HepG2 (cell line): ENCODE results near the gene ABAT. TPM values are rescaled to one million over a fixed set of nuclear protein-coding genes. Genes with fewer than 3 reads are reported as not detected.
A peak's percentile ranks its signal among the peaks of the same experiment; 100 is the strongest.

Experiments used
- ATF7 ChIP-seq, 2 experiments: fragments of 450-650 bp in 1 of 2; sonication (generic) in 1 of 2; formaldehyde crosslinking in 1 of 2; IDR thresholded peaks; 2 replicates each; pipeline versions ENCODE4 v1.4.0 to v1.6.1; 2016 to 2020; ENCODE audit warnings: antibody characterized with exemption in 1 of 2, mild to moderate bottlenecking in 1 of 2, missing genetic modification reagents in 1 of 2
- ATF7-NPFF ChIP-seq: sonication (generic); formaldehyde crosslinking; IDR thresholded peaks from 2 replicates; pipeline ENCODE4 v1.8.1; 2023; ENCODE audit warnings: mild to moderate bottlenecking, low read depth, missing genetic modification reagents, moderate library complexity
- FOXA1 ChIP-seq, 2 experiments: fragments of 450-650 bp in 1 of 2; sonication (generic) in 1 of 2; formaldehyde crosslinking in 1 of 2; IDR thresholded peaks; 2 replicates each; pipeline versions ENCODE4 v1.4.0 to v1.6.1; 2016 to 2020; ENCODE audit warnings: missing genetic modification reagents in 1 of 2
- PHF20 ChIP-seq: sonication (generic); formaldehyde crosslinking; IDR thresholded peaks from 2 replicates; pipeline ENCODE4 v1.5.0; 2020; ENCODE audit warnings: mild to moderate bottlenecking, missing genetic modification reagents
- SMAD3 ChIP-seq: sonication (generic); formaldehyde crosslinking; IDR thresholded peaks from 2 replicates; pipeline ENCODE4 v1.4.0; 2020; ENCODE audit warnings: missing genetic modification reagents
- TBP ChIP-seq: sonication (generic); formaldehyde crosslinking; IDR thresholded peaks from 2 replicates; pipeline ENCODE4 v1.5.0; 2020; ENCODE audit warnings: missing genetic modification reagents
- ZC3H13 ChIP-seq: sonication (generic); formaldehyde crosslinking; IDR thresholded peaks from 2 replicates; pipeline ENCODE4 v1.8.1; 2023; ENCODE audit warnings: mild to moderate bottlenecking, missing genetic modification reagents, moderate library complexity
- ZNF543 ChIP-seq: sonication (generic); formaldehyde crosslinking; IDR thresholded peaks from 2 replicates; pipeline ENCODE4 v1.4.0; 2020; ENCODE audit warnings: mild to moderate bottlenecking, missing genetic modification reagents
- ZZZ3 ChIP-seq: sonication (generic); formaldehyde crosslinking; IDR thresholded peaks from 2 replicates; pipeline ENCODE4 v1.4.0; 2020; ENCODE audit warnings: missing genetic modification reagents, mild to moderate bottlenecking, borderline replicate concordance
- polyA plus RNA-seq, 8 experiments: library from polyadenylated mRNA; depleted of rRNA in 3 of 8; stranded (reverse) in 7 of 8; unstranded in 1 of 8; fragments of >200 nt; fragmentation: Illumina TruSeq in 4 of 8; extraction: Trizol in 4 of 8; gene quantifications; 2 replicates each; pipeline versions ENCODE4 v1.2.1 to v1.2.3, GENCODE V29; 2011 to 2016; ENCODE audit warnings: low read depth in 4 of 8, missing spikeins in 1 of 8, mixed read lengths in 1 of 8; ENCODE audit not compliant: insufficient read depth in 1 of 8
- total RNA-seq, 5 experiments: library from RNA; depleted of rRNA; stranded (reverse); fragments of >200 nt; fragmentation: Illumina TruSeq; extraction: Trizol; gene quantifications; 2 replicates each; pipeline ENCODE4 v1.2.3, GENCODE V29; 2016; ENCODE audit warnings: low read depth in 1 of 5
- TF ChIP-seq, protein P1 (sequence below): sonication (generic); formaldehyde crosslinking; IDR thresholded peaks from 2 replicates; pipeline ENCODE4 v1.4.0; 2020; ENCODE audit warnings: mild to moderate bottlenecking, missing genetic modification reagents
- TF ChIP-seq, protein P2 (sequence below): sonication (generic); formaldehyde crosslinking; IDR thresholded peaks from 2 replicates; pipeline ENCODE4 v1.4.0; 2020; ENCODE audit warnings: mild to moderate bottlenecking, missing genetic modification reagents

The ABAT gene
- total and polyA plus RNA-seq, 2 of the 13 experiments (the other 11 are each of a cell fraction or from before 2014, with no cell fraction given) = 47.6 to 97.3 TPM

DNA sequence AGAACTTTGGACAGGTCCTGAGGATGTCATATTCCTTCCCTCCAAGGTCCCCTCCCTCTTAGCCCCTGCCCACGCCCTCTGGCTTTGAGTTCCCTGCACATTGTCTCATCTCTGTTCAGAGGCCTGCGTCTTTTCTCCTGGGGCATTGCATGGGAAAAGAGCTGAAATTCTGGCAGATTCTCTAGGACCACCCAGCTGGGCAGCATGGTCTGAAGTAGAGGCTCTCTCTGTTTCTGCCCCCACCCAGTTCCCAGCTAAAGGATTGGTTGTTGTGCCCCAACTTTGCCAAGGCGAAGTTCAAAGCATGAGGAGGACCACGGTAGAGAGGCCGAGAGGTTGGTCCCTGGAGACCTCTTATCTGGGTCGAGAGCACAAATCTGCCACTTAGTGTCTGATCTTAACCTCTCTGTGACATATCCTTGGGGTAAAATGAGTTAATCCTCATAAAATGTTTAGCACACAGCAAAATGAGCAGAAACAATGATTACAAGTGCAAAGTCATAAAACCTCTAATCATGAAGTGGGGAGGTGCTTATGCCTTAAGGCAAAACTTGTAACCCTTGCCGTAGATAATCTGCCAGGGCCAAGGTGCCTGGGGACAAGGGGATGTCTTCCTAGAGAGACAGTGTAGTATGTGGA is 2.4 kb downstream of the ABAT start (continued):
- TF ChIP-seq, protein P1, sequence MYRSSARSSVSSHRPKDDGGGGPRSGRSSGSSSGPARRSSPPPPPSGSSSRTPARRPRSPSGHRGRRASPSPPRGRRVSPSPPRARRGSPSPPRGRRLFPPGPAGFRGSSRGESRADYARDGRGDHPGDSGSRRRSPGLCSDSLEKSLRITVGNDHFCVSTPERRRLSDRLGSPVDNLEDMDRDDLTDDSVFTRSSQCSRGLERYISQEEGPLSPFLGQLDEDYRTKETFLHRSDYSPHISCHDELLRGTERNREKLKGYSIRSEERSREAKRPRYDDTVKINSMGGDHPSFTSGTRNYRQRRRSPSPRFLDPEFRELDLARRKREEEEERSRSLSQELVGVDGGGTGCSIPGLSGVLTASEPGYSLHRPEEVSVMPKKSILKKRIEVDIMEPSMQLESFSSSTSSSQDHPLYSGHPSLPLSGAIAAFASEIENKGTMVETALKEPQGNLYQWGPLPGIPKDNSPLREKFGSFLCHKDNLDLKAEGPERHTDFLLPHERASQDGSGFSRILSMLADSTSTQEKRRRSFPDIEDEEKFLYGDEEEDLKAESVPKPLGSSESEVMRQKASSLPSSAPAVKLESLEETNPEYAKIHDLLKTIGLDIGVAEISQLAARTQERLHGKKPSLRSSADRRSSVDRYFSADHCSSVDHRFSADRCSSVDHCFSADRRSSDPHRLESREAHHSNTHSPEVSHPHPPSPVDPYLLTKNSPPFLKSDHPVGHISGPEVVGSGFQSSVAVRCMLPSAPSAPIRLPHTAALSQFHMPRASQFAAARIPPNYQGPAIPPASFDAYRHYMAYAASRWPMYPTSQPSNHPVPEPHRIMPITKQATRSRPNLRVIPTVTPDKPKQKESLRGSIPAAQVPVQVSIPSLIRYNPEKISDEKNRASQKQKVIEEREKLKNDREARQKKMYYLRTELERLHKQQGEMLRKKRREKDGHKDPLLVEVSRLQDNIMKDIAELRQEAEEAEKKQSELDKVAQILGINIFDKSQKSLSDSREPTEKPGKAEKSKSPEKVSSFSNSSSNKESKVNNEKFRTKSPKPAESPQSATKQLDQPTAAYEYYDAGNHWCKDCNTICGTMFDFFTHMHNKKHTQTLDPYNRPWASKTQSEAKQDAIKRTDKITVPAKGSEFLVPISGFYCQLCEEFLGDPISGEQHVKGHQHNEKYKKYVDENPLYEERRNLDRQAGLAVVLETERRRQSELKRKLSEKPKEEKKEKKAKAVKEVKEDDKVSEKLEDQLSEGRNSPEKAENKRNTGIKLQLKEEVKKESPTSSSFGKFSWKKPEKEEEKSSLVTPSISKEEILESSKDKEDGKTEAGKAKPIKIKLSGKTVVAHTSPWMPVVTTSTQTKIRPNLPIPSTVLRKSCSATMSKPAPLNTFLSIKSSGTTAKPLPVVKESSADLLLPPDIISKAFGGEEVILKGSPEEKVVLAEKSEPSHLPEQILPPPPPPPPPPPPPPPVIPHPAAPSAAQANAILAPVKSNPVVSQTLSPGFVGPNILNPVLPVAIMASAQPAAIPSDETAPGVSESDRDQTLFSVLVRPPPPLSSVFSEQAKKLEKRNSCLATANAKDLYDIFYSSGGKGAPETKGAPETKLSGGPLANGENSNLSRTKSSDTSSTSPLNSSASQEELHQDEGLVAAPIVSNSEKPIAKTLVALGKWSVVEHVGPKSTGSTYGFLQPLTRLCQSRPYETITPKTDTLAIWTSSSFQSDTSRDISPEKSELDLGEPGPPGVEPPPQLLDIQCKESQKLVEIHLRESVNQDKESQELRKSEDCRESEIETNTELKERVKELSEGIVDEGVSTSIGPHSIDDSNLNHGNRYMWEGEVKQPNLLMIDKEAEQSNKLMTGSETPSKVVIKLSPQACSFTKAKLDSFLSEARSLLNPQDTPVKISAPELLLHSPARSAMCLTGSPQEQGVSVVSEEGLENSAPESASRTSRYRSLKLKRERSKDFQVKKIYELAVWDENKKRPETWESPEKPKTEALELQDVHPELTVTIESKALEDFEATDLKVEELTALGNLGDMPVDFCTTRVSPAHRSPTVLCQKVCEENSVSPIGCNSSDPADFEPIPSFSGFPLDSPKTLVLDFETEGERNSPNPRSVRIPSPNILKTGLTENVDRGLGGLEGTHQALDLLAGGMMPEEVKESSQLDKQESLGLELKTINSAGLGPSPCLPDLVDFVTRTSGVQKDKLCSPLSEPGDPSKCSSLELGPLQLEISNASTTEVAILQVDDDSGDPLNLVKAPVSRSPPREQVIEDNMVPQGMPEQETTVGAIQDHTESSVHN (CRISPR knock-in tag) = peak; percentile 64; the same call in 1 of the 2 replicates
- no peak for TF ChIP-seq ZNF543
- TF ChIP-seq ATF7 (IDR thresholded peaks at IDR 0.05) = no peak
- TF ChIP-seq ATF7 (CRISPR knock-in tag; IDR thresholded peaks at IDR 0.05) = 0 out of 2 replicates have a peak, but pooled peaks have one; percentile 60
- no peak for TF ChIP-seq PHF20 (CRISPR knock-in tag)
- no peak for TF ChIP-seq TBP (CRISPR knock-in tag)
- no peak for TF ChIP-seq ZZZ3 (CRISPR knock-in tag)
- TF ChIP-seq, protein P2, sequence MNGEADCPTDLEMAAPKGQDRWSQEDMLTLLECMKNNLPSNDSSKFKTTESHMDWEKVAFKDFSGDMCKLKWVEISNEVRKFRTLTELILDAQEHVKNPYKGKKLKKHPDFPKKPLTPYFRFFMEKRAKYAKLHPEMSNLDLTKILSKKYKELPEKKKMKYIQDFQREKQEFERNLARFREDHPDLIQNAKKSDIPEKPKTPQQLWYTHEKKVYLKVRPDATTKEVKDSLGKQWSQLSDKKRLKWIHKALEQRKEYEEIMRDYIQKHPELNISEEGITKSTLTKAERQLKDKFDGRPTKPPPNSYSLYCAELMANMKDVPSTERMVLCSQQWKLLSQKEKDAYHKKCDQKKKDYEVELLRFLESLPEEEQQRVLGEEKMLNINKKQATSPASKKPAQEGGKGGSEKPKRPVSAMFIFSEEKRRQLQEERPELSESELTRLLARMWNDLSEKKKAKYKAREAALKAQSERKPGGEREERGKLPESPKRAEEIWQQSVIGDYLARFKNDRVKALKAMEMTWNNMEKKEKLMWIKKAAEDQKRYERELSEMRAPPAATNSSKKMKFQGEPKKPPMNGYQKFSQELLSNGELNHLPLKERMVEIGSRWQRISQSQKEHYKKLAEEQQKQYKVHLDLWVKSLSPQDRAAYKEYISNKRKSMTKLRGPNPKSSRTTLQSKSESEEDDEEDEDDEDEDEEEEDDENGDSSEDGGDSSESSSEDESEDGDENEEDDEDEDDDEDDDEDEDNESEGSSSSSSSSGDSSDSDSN (CRISPR knock-in tag) = no peak
- TF ChIP-seq ATF7-NPFF (CRISPR knock-in tag) = no peak
- TF ChIP-seq ZC3H13 (CRISPR knock-in tag) = no peak
- no peak for TF ChIP-seq SMAD3 (CRISPR knock-in tag)
- no peak for TF ChIP-seq FOXA1 (IDR thresholded peaks at IDR 0.05)
- TF ChIP-seq FOXA1 (CRISPR knock-in tag; IDR thresholded peaks at IDR 0.05) = no peak
